Femur (tissue), 1 donor: ENCODE measurements around the gene TTBK2.
"Not testable (repeated sequence)": the region's sequence is repeated elsewhere in the genome, so short reads cannot be mapped to it uniquely, and the experiment has no call there.

Source experiments
- DNase-seq: peaks from one replicate; pipeline ENCODE4 v3.0.0-alpha.2; 2017

TTBK2 gene

GRCh38 chr15:42903388-42904324, 16.9 kb downstream of the TTBK2 start:
- DNase-seq, result no peak

- not testable (repeated sequence) for DNase-seq
Measured at GRCh38 chr15:42893911-42894310, 26.7 kb downstream of the TTBK2 start.

- DNase-seq, result no peak
Measured at GRCh38 chr15:42891569-42891968, 29.0 kb downstream of the TTBK2 start.

- no peak for DNase-seq
Measured at GRCh38 chr15:42890161-42890913, 30.2 kb downstream of the TTBK2 start.

GRCh38 chr15:42887384-42887783, 33.2 kb downstream of the TTBK2 start:
- DNase-seq, result not testable (repeated sequence)

GRCh38 chr15:42880121-42880520, 40.5 kb downstream of the TTBK2 start:
- no peak for DNase-seq

GRCh38 chr15:42879443-42879842, 41.1 kb downstream of the TTBK2 start:
- no peak for DNase-seq

GRCh38 chr15:42876224-42876623, 44.4 kb downstream of the TTBK2 start:
- DNase-seq, result no peak

GRCh38 chr15:42868683-42869082, 51.9 kb downstream of the TTBK2 start:
- DNase-seq, result no peak

- DNase-seq, result no peak
Measured at GRCh38 chr15:42863572-42864239, 56.9 kb downstream of the TTBK2 start.

- DNase-seq, result no peak
Measured at GRCh38 chr15:42858999-42859789, 61.4 kb downstream of the TTBK2 start.

- DNase-seq, result no peak
Measured at GRCh38 chr15:42858540-42858939, 62.0 kb downstream of the TTBK2 start.

- no peak for DNase-seq
Measured at GRCh38 chr15:42854576-42854975, 66.0 kb downstream of the TTBK2 start.

- no peak for DNase-seq
Measured at GRCh38 chr15:42849836-42850235, 70.7 kb downstream of the TTBK2 start.

- DNase-seq, result no peak
Measured at GRCh38 chr15:42848846-42849245, 71.7 kb downstream of the TTBK2 start.

GRCh38 chr15:42846647-42847046, 73.9 kb downstream of the TTBK2 start:
- DNase-seq, result no peak

GRCh38 chr15:42845581-42845980, 75.0 kb downstream of the TTBK2 start:
- no peak for DNase-seq

- no peak for DNase-seq
Measured at GRCh38 chr15:42843699-42844098, 76.9 kb downstream of the TTBK2 start.

GRCh38 chr15:42836251-42836650, 84.3 kb downstream of the TTBK2 start:
- no peak for DNase-seq

- DNase-seq, result no peak
Measured at GRCh38 chr15:42832576-42832975, 88.0 kb downstream of the TTBK2 start.

- DNase-seq, result no peak
Measured at GRCh38 chr15:42826251-42826890, 94.2 kb downstream of the TTBK2 start.

GRCh38 chr15:42825599-42825998, 95.0 kb downstream of the TTBK2 start:
- DNase-seq, result no peak
